HEK293T (cell line): Measurements from ENCODE around the gene SSR1.

Experiments used
- CTCF ChIA-PET: fragments of 350-600 bp; formaldehyde crosslinking; extraction: SDS; loops from one replicate; lab custom pipeline; 2021; ENCODE audit warnings: antibody characterized with exemption, inconsistent platforms; lab: Yijun Ruan, JAX
- POLR2A ChIA-PET: fragments of 350-600 bp; formaldehyde crosslinking; extraction: SDS; loops from one replicate; lab custom pipeline; 2020; ENCODE audit warnings: antibody characterized with exemption, inconsistent platforms; lab: Yijun Ruan, JAX
- DNase-seq: peaks from one replicate; pipeline ENCODE4 v3.0.0; 2012; ENCODE audit warnings: mixed read lengths; ENCODE audit errors: extremely low spot score
- ARNT ChIP-seq: fragments of 450-650 bp; IDR thresholded peaks from 2 replicates; pipeline ENCODE4 v1.6.1; 2017; ENCODE audit warnings: mild to moderate bottlenecking
- BHLHE40 ChIP-seq: fragments of 450-650 bp; IDR thresholded peaks from 2 replicates; pipeline ENCODE4 v1.6.1; 2016; ENCODE audit warnings: mild to moderate bottlenecking, moderate library complexity, borderline replicate concordance
- CTBP1 ChIP-seq: fragments of 450-650 bp; IDR thresholded peaks from 2 replicates; pipeline ENCODE4 v1.6.1; 2016; ENCODE audit warnings: borderline replicate concordance
- ELF4 ChIP-seq: fragments of 450-650 bp; IDR thresholded peaks from 2 replicates; pipeline ENCODE4 v1.6.1; 2017; ENCODE audit warnings: antibody characterized with exemption
- FOXA1 ChIP-seq: fragments of 450-650 bp; IDR thresholded peaks from 2 replicates; pipeline ENCODE4 v1.6.1; 2016; ENCODE audit warnings: mild to moderate bottlenecking
- FOXK2 ChIP-seq: fragments of 450-650 bp; IDR thresholded peaks from 2 replicates; pipeline ENCODE4 v1.6.1; 2016; ENCODE audit warnings: mild to moderate bottlenecking
- FOXM1 ChIP-seq: fragments of 450-650 bp; IDR thresholded peaks from 2 replicates; pipeline ENCODE4 v1.6.1; 2017; ENCODE audit warnings: mild to moderate bottlenecking, borderline replicate concordance
- HDGF ChIP-seq: fragments of 450-650 bp; IDR thresholded peaks from 2 replicates; pipeline ENCODE4 v1.6.1; 2017; ENCODE audit warnings: antibody characterized with exemption, borderline replicate concordance
- L3MBTL2 ChIP-seq: fragments of 450-650 bp; conservative IDR thresholded peaks from 2 replicates; pipeline ENCODE4 v1.6.1; 2016; ENCODE audit warnings: mild to moderate bottlenecking
- LEF1 ChIP-seq: fragments of 450-650 bp; IDR thresholded peaks from 2 replicates; pipeline ENCODE4 v1.6.1; 2017; ENCODE audit warnings: mild to moderate bottlenecking, borderline replicate concordance
- NFRKB ChIP-seq: fragments of 450-650 bp; IDR thresholded peaks from 2 replicates; pipeline ENCODE4 v1.6.1; 2016; ENCODE audit warnings: mild to moderate bottlenecking, moderate library complexity
- PKNOX1 ChIP-seq: fragments of 450-650 bp; IDR thresholded peaks from 2 replicates; pipeline ENCODE4 v1.6.1; 2016
- SP1 ChIP-seq: fragments of 450-650 bp; IDR thresholded peaks from 2 replicates; pipeline ENCODE4 v1.6.1; 2017
- SUZ12 ChIP-seq: fragments of 450-650 bp; IDR thresholded peaks from 2 replicates; pipeline ENCODE4 v1.6.1; 2016; ENCODE audit warnings: mild to moderate bottlenecking
- TARDBP ChIP-seq: fragments of 450-650 bp; IDR thresholded peaks from 2 replicates; pipeline ENCODE4 v1.6.1; 2016
- ZNF384 ChIP-seq: fragments of 450-650 bp; IDR thresholded peaks from 2 replicates; pipeline ENCODE4 v1.6.1; 2016

The SSR1 gene

GRCh38 chr6:7236306-7237209 is 76.4 kb downstream of the SSR1 start:
- CTCF ChIA-PET, result no interaction called here
- TF ChIP-seq CTBP1 (no peak), SUZ12 (no peak), ARNT (no peak)
- no peak for DNase-seq
- POLR2A ChIA-PET, result no interaction called here

- ChIA-PET CTCF (no interaction called here), POLR2A (no interaction called here)
- DNase-seq, result no peak
- TF ChIP-seq BHLHE40 (no peak), CTBP1 (no peak), TARDBP (no peak), ELF4 (no peak), PKNOX1 (no peak), FOXA1 (no peak), ZNF384 (no peak), L3MBTL2 (no peak), ARNT (no peak), SP1 (no peak), FOXM1 (no peak), NFRKB (no peak), FOXK2 (no peak), LEF1 (no peak), HDGF (no peak), SUZ12 (no peak)
These were observed 77.2 kb downstream of the SSR1 start for GRCh38 chr6:7235712-7236305.

GRCh38 chr6:7234547-7234946 is 78.5 kb downstream of the SSR1 start:
- no peak for TF ChIP-seq SUZ12
- TF ChIP-seq TARDBP, result no peak
- no peak for TF ChIP-seq ZNF384
- no peak for TF ChIP-seq ELF4
- no peak for TF ChIP-seq NFRKB
- TF ChIP-seq L3MBTL2, result no peak
- no peak for TF ChIP-seq SP1
- no peak for TF ChIP-seq BHLHE40
- TF ChIP-seq PKNOX1, result no peak
- no peak for TF ChIP-seq FOXM1
- TF ChIP-seq FOXK2, result no peak
- TF ChIP-seq CTBP1, result no peak
- no peak for TF ChIP-seq ARNT
- no peak for TF ChIP-seq LEF1
- ChIA-PET POLR2A (no interaction called here), CTCF (interaction anchor here (0.9 kb wide), 1 partner anchor 9 kb away, joined by 3 read pairs; no protein-coding TSS in a partner anchor)
- DNase-seq, result no peak

GRCh38 chr6:7232351-7232750 is 80.6 kb downstream of the SSR1 start:
- TF ChIP-seq FOXK2 (no peak), TARDBP (no peak), BHLHE40 (no peak), HDGF (no peak), PKNOX1 (no peak), NFRKB (no peak), CTBP1 (no peak), ZNF384 (no peak), L3MBTL2 (no peak), ELF4 (no peak)
- ChIA-PET POLR2A (no interaction called here), CTCF (no interaction called here)
- no peak for DNase-seq

- CTCF ChIA-PET, result no interaction called here
- TF ChIP-seq L3MBTL2 (no peak), ARNT (no peak), ELF4 (no peak), FOXK2 (no peak), FOXM1 (no peak), SUZ12 (no peak), PKNOX1 (no peak), BHLHE40 (no peak), SP1 (no peak), NFRKB (no peak), ZNF384 (no peak), CTBP1 (no peak), HDGF (no peak), LEF1 (no peak), TARDBP (no peak), FOXA1 (no peak)
- POLR2A ChIA-PET, result no interaction called here
- DNase-seq, result no peak
These were observed 81.9 kb downstream of the SSR1 start for GRCh38 chr6:7230956-7231713.
